ENCODE data around the gene TENT5C.

The TENT5C gene

DNA sequence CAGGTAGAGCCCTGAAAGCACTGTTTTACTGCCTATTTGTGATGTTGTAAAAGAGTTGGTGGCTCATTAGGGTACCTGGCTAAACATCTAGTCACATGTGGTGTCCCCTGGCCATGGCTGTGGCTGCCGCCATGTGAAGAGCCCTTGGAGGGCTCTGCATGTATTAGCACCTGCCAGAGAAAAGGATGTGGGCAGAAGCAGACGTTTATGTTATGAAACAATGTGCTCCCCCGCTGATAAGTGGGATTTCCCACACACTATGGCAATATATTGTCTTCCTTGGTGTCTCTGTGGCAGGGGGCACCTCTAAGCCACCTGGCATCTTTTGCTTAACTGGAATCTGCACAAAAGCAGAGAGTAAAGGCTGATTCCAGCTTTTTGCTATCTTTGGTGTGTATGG, 9.6 kb downstream of the TENT5C start:
- DNase-seq: no peak

GRCh38 chr1:117616356-117616755, 10.5 kb downstream of the TENT5C start:
- peak; percentile 66 for DNase-seq

GRCh38 chr1:117616967-117617366, 11.1 kb downstream of the TENT5C start:
- DNase-seq: no peak

- DNase-seq: no peak
Measured at GRCh38 chr1:117618450-117619122, 12.7 kb downstream of the TENT5C start.

DNA sequence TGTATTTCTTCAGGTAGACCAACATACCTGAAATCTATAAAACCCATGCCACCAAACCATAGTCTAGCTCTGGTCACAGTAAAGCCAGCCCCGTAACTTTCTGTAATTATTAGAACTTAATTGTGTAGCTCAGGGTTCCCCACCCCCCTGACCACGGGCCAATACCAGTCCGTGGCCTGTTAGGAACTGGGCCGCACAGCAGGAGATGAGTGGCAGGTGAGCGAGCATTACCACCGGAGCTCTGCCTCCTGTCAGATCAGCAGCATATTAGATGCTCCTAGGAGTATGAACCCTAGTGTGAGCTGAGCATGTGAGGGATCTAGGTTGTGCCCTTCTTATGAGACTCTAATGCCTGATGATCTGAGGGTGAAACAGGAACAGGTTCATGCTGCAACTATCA, 14.6 kb downstream of the TENT5C start:
- no peak for DNase-seq

GRCh38 chr1:117621316-117621715, 15.5 kb downstream of the TENT5C start:
- no peak for DNase-seq

GRCh38 chr1:117622726-117623125, 16.9 kb downstream of the TENT5C start:
- no peak for DNase-seq

DNA sequence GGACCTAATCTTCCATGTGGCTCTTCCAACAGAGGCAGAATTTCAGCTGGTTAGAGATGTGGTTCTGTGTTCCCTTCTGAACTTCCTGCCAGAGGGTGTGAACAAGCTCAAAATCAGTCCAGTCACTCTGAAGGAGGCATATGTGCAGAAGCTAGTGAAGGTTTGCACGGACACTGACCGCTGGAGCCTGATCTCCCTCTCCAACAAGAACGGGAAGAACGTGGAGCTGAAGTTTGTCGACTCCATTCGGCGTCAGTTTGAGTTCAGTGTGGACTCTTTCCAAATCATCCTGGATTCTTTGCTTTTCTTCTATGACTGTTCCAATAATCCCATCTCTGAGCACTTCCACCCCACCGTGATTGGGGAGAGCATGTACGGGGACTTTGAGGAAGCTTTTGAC, 17.3 kb downstream of the TENT5C start:
- no peak for DNase-seq

DNA sequence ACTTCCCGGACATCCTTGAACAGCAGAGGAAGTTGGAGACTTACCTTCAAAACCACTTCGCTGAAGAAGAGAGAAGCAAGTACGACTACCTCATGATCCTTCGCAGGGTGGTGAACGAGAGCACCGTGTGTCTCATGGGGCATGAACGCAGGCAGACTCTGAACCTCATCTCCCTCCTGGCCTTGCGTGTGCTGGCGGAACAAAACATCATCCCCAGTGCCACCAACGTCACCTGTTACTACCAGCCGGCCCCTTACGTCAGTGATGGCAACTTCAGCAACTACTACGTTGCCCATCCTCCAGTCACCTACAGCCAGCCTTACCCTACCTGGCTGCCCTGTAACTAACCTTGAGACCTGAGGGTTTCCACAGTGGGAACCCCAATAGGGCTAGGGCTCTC, 17.9 kb downstream of the TENT5C start:
- no peak for DNase-seq

DNA sequence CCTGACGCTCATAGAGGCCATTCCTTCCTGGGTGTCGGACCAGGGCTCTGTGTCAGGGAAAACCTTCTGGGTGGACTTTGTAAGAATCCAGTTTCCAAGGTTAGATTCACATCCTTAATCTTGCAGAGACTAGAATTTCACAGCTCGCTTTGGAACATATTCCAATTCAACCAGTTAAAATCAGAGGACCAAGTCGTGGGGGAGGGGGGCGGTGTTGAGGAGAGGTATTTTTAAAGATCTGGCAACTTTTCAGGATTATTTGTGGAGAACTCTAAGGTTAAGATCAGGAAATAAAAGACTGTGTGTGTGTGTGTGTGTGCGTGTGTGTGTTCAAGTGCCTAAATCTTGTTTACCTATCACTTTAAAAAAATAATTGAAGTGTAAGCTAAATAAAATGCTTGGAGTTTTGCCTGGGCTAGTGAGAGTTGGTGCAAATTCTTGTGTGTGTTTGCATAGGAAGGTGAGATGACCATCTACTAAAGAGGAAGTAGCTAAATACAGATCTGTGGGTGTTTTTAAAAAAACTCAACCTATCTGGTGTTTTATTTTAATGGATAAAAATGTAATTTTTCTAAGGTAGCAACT, 21.8 kb downstream of the TENT5C start:
- DNase-seq: peak; percentile 26

DNA sequence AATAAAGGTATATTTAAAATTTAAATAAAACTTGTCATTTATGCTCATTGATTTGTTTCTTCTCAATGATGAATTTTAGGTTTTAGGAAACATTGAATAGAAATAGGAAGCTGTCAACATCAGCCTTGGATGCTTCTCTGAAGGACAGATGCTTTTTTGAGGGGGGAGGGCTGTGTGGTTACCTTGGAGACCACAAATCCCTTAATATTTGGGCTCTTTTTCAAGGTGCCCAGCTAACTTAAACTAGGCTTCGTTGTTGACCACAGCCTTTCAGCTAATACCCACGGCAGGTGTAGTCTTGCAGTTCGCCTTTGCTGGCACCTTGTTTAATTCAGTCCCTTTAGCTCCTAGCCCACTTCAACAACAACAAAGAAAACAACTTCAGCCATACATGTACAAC, 22.5 kb downstream of the TENT5C start:
- DNase-seq: no peak

GRCh38 chr1:117629625-117630422, 24.0 kb downstream of the TENT5C start:
- DNase-seq: no peak

DNA sequence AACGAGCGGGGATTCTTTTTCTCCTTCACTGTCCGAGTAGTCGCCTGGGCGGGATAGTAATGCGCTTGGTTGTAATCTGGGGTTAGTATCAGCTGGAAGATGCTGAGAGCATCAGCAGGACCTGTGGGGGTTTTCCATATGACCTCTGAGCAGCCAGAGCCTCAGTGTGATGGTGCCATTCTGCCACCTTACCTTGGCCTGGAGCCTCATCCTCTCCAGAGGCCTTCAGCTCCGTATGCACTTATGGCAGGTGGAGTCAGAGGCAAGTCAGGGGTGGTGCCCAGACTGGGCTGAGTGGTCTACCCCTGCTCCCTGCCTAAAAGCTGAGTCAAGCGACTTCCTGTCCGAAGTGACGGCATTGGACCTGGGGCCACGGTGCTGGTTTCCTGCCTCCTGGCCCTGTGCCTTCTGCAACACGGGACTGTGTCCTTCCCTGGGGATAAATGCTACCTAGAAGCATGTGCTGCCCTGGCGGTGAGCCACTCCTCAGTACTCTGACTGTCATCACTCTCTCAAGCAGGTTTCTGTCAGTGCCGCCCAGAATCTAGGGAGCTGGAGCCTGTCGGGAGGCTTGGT, 24.7 kb downstream of the TENT5C start:
- DNase-seq: no peak

DNA sequence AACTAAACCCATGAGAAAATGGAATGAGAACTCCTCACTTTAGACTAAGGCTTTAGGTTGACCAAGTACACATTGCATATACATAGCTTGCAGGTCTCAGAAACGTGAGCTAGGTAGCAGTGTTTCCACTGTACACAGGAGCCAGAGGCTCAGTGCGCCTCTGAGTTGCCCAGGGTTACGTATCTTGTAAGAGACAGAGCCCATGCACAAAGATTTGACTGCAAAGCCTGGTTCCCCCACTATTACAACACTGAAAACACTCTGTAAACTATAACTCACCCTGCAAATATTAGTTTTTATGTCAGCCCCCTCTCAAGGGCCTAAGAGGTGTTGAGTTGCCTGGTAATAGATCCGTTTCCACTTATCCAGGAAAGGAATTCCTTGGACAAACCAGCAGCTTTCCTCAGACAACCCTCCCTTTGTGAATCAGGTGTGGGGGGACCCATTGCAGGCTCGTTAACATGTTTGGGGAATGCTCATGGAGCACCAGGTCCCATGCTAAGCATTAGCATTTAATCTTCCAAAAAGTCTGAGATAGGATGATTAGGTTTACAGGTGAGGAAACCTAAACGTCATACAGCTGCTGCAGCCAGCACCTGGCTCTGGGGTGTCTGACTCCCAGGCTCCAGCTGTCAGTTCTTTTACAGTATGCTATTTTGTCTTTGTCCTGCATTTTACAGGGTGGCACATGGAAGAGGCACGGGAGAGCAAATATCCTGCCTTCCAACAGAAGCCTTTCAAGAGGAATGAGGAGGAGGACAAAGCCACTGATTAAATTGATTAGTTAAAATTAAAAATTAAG, 25.7 kb downstream of the TENT5C start:
- no peak for DNase-seq

DNA sequence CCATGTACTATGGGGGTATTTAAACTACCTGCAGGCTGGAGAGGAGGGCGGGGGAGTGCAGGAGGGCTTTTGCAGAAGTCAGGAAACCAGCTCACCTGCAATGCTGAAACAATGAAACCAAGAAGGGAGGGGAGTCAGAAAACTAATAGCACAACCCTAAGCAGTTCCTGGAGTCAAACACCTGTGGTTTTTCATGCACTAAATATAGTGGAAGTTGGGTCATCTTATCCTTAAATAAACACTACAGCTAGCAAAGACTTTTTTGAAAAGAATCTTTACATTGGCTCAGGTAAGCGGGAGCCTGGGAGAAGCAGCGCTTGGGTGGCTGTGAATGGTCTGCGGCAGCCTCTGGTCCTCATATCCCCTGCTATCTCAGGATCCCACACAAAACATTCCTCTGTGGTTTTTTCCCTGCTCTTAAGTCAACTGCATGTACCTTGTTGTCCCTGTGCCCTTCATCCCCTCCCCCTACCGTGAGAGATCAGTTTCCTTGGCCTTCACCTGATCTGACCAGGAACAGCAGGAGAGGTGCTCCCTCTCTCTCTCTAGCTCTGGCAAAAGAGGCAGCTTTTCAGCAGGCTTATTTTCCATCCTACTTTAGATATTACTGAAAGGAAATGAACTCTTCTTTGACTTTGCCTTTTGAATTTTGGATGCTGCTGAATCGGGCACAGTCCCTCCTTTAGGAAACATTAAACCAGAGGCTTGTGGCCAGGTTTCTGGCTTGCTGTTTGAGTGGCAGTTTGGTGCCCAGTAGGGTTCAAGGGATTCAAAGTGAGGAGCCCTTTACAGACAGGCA, 26.6 kb downstream of the TENT5C start:
- no peak for DNase-seq

DNA sequence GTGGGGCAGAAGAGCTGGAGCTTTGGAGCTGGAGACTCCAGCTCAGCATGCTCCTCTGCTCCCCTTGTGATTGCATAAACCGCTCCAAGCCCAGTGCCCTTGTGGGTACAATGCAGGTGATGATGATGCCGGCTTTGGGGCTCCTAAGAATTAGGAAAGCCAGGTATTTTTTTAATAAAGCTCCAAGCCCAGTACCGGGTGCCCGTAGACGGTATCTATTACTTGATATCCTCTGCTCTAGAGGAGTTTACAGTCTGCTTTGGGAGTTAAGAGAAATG, 27.2 kb downstream of the TENT5C start:
- DNase-seq: no peak

GRCh38 chr1:117633423-117633822, 27.6 kb downstream of the TENT5C start:
- DNase-seq: no peak

DNA sequence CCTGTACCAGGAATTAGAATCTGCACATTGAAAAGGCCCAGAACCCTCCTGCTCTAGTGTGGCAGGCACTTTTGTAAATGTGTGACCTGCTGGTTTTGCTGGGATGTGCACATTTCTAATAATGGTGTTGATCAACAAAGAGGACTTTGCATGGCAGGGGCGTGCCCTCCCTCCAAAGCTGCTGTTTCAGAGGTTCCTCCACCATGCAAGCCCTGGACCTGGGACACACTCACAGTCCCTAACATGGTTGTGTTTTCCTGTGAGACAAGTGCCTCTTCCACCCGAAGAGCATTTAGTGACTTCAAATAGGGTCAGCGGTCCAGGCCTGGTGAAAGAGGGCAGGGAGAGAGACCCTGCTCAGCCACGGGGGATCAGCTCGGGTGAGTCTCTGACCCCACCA, 28.1 kb downstream of the TENT5C start:
- no peak for DNase-seq

- no peak for DNase-seq
Measured at GRCh38 chr1:117634631-117635030, 28.8 kb downstream of the TENT5C start.

DNA sequence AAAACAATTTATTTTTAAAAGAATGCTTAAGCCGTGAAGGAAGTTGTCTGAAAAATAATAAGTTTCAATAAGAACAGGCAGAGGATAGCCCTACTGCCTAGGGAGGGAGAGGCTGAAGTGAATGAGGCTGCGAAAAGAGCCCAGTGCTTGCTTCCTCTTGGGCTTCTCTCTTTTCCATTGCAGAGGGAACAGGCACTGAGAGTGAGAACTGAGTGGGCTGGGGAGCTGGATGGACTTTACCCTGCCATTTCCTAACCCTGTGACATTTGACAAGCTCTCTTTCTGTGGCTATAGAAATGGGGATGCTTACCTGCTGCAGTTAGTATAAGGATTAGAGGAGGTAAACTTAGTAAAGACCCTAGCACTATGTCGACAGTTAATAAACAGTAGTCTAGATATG, 30.0 kb downstream of the TENT5C start:
- no peak for DNase-seq

GRCh38 chr1:117636637-117637425, 31.0 kb downstream of the TENT5C start:
- no peak for DNase-seq

DNA sequence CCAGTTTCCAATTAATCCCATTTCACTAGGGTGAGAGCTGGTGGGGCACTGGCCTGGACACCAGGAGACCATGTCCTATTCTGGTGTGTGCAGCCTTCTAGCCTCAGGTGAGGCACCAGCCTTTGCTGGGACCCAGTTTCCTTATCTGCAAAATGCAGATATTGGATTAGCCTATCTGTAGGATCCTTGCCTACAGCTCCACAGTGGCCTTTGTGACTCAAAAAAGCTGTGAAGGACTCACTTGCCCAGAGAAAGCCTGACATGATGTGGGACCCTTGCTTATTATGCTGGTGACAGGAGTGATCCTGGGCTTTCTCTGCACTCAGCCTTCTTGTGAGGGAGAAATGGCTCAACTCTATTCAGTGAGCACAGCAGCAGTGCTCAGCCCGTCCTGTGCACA, 32.3 kb downstream of the TENT5C start:
- no peak for DNase-seq

Data from NCI-H1105 (cell line).